KBM-7 (cell line): Measurements from ENCODE around the gene BDNF.
"Not testable (repeated sequence)": the region's sequence is repeated elsewhere in the genome, so short reads cannot be mapped to it uniquely, and the experiment has no call there.

Source experiments
- DNase-seq: peaks from one replicate; pipeline ENCODE4 v3.0.0-alpha.2; 2015
- in situ Hi-C: fragments of 300-500 bp; cut with MboI; formaldehyde crosslinking; loops from 2 replicates; pipeline ENCODE4 v1.14.3; 2020; ENCODE audit warnings: low sequenced_read_pairs, low pct_unique_long_range_greater_than_20kb, mixed read lengths

BDNF gene

GRCh38 chr11:27700351-27701301 lies at the start of gene BDNF:
Gene BDNF (minus strand): TSS chr11:27700455. CDS start chr11:27658564, 41,891 bp downstream.
- in situ Hi-C loops, result no loop called here
- DNase-seq, result peak; percentile 41

- DNase-seq, result no peak
- in situ Hi-C loops, result no loop called here
These were observed 40.2 kb upstream of the BDNF start for GRCh38 chr11:27740362-27741013.

- in situ Hi-C loops, result no loop called here
- no peak for DNase-seq
These were observed 35.0 kb upstream of the BDNF start for GRCh38 chr11:27735281-27735680.

GRCh38 chr11:27731803-27732202 lies 31.5 kb upstream of the BDNF start:
- in situ Hi-C loops, DNase-seq: not testable (repeated sequence)

- in situ Hi-C loops, result no loop called here
- DNase-seq, result no peak
These were observed 26.7 kb upstream of the BDNF start for GRCh38 chr11:27726981-27727380.

- DNase-seq, result no peak
- in situ Hi-C loops, result no loop called here
These were observed 23.4 kb upstream of the BDNF start for GRCh38 chr11:27723687-27724086.

GRCh38 chr11:27722953-27723344 lies 22.7 kb upstream of the BDNF start:
- in situ Hi-C loops, result no loop called here
- DNase-seq, result no peak

GRCh38 chr11:27722117-27722952 lies 22.1 kb upstream of the BDNF start:
- DNase-seq, result peak; percentile 31
- in situ Hi-C loops, result no loop called here

GRCh38 chr11:27721264-27722116 lies 21.2 kb upstream of the BDNF start:
- no peak for DNase-seq
- in situ Hi-C loops, result no loop called here

GRCh38 chr11:27720277-27720830 lies 20.1 kb upstream of the BDNF start:
- in situ Hi-C loops, result no loop called here
- peak; percentile 49 for DNase-seq

- in situ Hi-C loops, result no loop called here
- DNase-seq, result no peak
These were observed 19.3 kb upstream of the BDNF start for GRCh38 chr11:27719546-27719925.

GRCh38 chr11:27718863-27719545 lies 18.7 kb upstream of the BDNF start:
- in situ Hi-C loops, result no loop called here
- no peak for DNase-seq

- in situ Hi-C loops, result no loop called here
- no peak for DNase-seq
These were observed 18.1 kb upstream of the BDNF start for GRCh38 chr11:27718346-27718862.

- in situ Hi-C loops, result no loop called here
- DNase-seq, result no peak
These were observed 17.6 kb upstream of the BDNF start for GRCh38 chr11:27717801-27718229.

- DNase-seq, result no peak
These were observed 17.1 kb upstream of the BDNF start for GRCh38 chr11:27717377-27717776.

GRCh38 chr11:27716835-27717234 lies 16.6 kb upstream of the BDNF start:
- DNase-seq, result no peak
- in situ Hi-C loops, result no loop called here

More at GRCh38 chr11:27717377-27717776, 17.1 kb upstream of the BDNF start:
- in situ Hi-C loops, result no loop called here

GRCh38 chr11:27716216-27716615 lies 16.0 kb upstream of the BDNF start:
- DNase-seq, result no peak
- in situ Hi-C loops, result no loop called here

GRCh38 chr11:27711725-27712124 lies 11.5 kb upstream of the BDNF start:
- in situ Hi-C loops, result no loop called here
- no peak for DNase-seq
